Hindlimb muscle (tissue), 1 donor: ENCODE measurements around the gene MED20. TPM values are rescaled to one million over a fixed set of nuclear protein-coding genes. Genes with fewer than 3 reads are reported as not detected.

Experiments used
- DNase-seq: peaks from one replicate; pipeline ENCODE4 v3.0.0-alpha.2; 2013
- polyA plus RNA-seq: library from polyadenylated mRNA; unstranded; fragments of 120-200 nt; gene quantifications from one replicate; pipeline ENCODE4 v1.2.1, GENCODE V29; 2013; ENCODE audit not compliant: insufficient read length

MED20 gene
- polyA plus RNA-seq, 1 donor: 19.7 TPM

DNA sequence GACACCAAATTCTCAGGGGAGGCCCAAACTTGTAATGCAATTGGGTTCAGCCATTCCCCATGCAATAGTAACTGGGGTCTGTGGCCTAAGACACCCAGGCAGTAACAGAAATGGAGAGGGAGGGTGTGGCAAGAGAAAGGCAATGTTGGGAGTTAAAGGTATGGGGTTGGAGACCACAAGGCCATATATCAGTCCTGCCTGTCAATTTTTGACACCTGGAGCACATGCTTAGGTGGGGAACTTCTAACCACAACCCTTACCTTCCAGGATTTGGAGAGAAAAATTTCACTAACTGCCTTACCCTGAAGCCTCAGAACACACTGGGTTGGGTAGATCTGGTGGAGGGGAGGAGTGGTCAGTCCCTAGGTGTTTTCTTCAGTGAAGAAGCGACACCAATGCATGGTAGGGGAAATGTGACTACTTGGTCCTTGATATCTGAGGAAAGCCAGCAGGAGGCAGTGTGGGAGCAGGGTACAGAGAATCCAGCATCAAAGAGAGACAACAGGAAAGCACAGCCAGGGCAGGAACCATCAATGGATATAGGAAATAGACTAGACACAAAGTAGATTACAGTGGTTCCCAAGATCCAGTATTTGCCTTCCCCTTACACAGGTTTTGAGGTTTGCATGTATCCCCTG lies 18.9 kb downstream of the MED20 start:
- no peak for DNase-seq

DNA sequence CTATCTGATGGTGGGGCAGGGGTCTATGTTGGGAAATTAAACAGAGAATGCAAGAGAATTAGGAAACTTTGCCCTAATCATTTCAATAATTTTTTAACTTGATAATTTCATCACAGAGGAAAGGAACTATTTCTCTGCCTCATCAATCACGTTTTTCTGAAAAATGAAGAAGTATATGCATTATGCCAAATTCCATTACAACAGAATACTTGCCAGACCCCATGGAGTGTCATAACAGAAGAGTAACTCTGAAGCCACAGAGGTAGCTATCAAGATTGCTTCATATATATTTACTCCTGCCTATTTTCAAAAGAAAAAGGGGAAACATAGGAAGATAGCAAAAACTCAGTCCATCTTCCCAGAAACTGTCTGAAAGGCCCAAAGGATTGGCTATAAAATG lies 20.1 kb downstream of the MED20 start:
- DNase-seq: no peak

DNA sequence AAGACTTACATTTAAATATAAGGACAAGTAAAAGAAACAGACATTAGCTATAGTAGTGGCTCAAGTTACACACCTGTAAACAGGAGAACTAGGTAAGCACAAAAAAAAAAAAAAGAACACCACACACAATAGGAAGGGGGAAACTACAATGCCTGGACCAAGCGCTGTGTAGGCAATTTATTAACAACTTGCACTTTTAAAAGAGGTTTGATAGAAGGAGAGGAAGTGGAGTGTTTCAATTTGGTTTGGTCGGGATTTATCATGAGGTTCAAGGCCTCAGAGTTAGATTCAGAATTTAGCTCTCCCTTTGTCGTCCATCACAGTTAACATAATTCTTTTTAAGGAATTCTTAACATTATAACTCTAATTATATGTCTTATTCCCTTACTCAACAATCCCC lies 24.7 kb downstream of the MED20 start:
- DNase-seq: no peak

DNA sequence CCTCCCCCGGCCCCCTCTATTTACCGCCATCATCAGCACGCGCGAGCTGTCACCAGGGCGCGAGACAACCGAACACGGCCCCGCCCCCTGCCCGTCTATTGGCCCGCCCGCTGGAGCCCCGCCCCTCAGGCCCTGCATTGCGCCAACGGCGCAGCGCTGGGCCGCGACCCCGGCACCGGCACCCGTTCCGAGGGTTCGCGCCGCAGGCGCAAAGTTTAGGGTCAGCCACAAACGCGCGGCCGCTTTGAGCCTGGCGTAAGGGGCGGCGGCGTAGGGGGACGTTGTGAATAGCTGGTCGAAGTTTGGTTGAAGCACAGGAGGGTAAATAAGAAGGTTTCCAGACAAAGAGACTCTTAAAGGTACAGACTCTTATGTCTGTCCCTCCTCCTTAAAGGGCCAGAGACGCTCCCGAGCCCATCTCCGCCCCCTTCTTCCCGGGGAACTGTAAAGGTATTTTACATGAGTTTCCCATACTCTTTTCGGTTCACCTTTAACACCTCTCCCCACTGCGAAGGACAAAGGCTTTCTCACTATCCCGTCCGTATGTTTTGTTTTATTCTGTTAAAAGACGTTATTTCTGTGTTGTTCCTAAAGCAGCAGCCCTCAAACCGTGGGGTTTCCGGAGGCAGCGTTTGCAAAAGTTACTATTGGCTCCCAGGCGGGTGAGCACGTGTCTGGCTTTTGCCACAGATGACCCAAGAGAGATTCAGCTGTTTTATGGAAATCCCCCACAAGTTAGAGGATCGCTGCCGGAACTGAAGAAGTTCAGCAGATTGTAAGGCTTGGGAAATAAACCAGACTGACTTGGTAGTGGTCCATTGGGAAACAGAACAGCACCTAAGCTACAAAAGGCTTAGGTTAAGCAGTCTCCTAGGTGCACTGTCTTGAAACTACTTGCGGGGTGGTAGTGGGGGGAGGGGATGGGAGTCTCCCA lies 25.4 kb downstream of the MED20 start, which contains the start of gene USP49:
TSS of gene USP49 (minus strand) at position 76 of the 934 bp plus-strand sequence. CDS start 88,392 bp downstream, outside the sequence.
- DNase-seq: peak; percentile 93

DNA sequence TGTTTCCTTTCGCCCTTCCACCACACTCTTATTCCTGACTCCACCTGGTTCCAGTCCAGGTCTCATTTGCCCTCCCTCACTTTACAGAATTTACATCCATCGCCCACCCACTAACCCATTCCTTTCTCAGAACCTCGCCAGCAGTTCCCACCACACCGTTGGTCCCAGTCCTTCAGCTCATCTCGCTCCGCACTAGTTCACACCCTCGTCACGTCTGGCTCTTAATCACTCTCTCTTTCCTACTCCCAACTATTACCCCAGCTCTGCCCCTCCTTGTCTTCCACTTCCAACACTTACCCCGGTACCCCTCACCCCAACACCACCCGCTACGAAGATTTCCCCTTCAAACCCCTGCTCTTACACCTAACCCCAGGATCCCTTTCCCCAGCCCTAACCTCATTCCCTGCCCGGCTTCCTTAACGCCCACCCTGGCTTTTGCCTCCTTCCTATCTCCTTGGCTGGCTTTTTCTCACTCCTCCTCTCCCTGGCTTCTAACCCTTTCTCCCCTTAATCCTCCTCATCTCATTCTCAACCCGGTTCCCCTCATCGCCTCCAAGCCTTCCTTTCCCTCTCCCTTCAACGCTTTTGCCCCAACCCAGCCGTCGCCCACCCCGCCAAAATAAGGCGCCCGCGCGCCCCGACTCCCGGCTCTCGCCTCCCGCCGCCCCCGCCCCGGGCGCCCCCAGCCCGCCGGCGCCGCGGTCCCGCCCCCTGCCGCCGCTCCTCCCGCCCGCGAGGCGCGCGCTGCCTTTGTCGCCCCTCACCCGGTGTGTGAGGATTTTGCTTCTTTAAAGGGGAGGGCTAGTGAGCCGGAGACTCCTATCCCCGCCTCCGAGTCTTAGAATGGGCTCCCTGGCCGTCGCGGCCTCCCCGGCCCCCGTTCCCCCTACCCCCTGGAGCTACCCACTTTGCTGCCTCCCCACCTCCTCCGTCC lies 26.3 kb downstream of the MED20 start:
- no peak for DNase-seq

DNA sequence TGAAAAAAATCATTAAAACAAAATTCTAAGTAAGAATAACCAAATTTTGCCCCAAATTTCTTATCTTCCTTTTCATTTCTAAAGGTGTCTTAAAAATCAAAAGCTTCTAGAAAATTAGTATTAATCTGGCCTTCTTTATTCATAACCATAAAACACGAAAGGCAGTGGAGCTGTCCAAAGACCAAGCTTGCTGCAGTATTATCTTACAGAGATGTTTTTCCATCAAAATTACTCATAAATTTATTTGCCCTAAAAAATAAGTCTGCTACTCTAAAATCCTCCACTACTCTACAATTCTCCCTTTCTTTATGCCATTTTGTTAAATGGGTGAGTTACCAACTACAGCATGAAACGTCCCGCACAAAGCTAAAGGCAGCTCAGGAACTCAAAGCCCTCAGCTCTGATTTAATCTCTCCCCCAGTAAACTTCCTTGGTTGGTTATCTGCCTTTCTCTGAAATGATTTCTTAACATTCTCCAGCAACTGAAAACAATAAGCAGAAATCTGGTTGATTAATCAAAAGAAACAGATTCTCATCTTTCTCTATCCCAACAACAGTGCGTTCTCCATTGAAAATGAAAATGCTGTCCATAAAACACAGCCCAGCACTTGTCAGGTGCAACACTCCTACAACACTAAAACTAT lies 27.9 kb downstream of the MED20 start:
- no peak for DNase-seq

DNA sequence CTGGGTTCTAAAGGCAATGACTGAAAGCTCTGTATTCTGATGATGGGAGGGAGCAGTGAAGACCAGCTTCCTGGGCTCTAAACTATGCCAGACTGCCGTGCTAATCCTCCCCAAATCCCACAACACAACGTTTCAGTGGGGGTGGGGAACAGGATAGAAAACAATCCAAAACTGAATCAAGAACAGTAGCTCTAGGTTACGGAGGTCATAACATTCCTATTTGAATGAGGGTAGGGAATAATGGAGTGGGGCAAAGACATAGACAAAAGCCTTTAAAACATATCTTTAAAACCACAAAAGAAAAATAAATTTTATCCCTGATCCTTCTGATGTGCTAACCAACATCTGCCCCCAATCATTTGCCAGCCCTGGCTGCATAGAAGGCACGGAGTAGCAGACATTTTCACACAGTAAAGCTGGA lies 33.6 kb downstream of the MED20 start:
- no peak for DNase-seq

DNA sequence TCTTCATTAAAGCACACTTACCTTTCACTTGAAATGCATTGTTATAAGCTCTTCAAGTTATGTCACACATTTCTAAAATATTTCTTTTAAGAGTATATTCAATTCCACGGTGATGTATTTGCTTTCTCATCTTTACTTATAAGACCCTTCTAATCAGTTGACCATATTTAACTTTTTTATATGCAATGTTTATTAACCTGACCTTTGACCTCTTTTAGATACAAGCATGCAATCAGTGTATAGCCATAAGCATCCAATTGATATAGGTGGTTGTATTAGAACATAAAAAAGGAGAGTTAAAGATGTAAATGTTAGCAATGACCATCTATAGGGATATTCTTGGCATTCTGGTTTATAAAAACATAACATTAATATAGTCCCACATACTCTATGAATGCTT lies 35.0 kb downstream of the MED20 start:
- DNase-seq: no peak

DNA sequence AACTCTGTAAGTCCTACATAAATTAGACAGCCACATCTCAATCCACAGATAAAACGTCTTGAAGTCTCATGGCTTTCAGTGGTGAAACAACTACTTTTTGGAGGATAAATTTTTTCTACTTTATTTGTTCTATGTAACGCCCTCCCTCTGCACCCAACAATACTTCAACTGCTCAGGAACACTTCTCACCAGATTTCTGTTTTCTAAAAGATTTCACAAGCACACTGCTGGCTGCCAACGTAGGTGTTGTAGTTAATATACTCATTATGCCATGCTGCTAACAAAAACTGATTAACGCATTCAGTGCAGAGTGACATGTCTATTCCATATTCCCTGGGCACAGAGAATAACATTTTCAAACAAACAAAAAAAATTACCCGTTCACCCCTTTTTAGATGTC lies 36.0 kb downstream of the MED20 start:
- DNase-seq: no peak

DNA sequence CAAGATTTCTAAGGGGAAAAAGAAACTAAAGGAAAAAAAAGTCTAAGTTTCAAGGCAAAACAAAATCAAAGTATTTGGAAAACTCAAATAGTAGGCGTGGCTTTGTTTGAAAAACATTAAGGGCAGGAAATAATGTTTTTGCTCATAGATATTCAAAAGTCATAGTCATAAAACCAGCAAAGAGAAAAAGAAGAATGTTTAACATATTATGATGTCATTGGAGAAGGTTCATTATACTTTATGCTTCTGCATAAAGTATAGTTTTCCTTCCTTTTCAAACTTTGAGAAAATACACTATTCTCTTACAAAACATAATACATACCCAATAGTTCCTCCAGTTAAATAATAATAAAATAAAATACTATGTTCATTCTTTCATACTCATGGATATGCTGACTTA lies 39.4 kb downstream of the MED20 start:
- DNase-seq: no peak

DNA sequence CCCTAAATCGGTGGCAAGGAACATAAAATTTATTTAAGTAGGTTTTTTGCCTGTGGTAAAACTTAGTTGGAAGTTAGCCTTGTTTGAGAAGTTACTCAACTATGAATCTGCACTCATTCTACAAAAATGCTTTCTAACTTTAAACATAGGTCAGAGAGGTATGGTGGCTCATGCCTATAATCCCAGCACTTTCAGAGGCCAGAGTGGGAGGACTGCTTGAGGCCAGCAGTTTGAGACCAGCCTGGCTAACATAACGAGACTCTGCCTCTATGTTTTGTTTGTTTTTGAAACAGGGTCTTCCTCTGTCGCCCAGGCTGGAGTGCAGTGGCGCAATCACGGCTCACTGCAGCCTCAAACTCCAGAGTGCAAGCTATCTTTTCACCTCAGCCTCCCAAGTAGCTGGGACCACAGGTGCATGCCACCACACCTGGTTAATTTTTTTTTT lies 42.0 kb downstream of the MED20 start:
- no peak for DNase-seq

DNA sequence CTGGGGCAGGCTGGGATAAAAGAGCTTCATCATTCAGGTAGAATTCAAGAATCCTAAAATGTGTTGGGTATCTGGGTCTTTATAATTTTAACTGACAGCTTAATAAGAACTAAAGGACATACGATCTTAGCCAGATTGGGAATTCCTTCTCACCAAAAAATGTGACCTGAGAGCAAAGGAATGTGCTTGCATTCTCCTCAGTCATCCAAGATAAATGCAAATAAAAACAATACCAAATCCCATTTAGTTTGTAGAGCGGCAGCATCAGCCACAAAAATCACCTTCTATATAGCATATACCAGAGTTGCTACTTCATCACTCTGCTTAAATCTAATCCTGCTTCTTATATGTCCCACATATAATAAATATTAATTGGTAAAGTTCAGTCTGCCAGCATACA lies 42.7 kb downstream of the MED20 start:
- DNase-seq: no peak

DNA sequence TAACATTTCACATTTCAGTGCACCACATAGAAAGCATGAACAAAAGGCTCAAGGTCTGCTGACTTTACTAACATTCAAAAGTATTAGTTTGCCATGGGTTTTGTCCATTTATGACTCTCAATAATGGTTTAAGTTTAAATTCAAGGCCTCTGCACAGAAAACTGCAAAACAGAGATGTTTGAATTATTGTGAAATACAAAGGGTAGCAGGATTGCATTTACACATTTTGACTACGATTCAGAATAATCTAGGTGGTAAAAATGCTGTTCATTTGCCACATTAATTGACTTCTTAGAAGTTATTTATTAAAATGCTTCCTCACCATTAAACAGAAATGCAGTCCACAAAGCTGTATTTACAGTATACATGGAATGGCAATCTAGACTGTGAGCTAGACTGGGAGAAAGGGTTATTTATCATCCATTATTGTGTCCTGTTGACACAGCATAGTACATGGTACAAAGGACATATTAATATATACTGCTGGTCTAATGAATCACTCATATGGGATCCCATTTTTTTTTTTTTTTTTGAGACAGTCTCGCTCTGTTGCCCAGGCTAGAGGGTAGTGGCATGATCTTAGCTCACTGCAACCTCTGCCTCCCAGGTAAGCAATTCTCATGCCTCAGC lies 43.8 kb downstream of the MED20 start:
- no peak for DNase-seq

DNA sequence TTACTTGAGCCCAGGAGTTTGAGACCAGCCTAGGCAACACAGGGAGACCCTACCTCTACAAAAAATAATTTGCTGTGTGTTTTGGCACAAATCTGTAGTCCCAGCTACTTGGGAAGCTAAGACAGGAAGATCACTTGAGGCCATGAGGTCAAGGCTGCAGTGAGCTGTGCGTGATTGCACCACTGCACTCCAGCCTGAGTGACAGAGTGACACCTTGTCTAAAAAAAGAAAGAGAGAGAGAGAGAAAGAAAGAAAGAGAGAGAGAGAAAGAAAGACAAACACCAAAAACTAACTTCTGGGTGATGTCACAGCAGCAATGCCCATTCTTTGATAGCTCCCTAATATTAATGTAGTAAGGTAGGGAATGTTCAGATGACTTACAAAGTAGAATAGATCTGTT lies 46.2 kb downstream of the MED20 start:
- no peak for DNase-seq

DNA sequence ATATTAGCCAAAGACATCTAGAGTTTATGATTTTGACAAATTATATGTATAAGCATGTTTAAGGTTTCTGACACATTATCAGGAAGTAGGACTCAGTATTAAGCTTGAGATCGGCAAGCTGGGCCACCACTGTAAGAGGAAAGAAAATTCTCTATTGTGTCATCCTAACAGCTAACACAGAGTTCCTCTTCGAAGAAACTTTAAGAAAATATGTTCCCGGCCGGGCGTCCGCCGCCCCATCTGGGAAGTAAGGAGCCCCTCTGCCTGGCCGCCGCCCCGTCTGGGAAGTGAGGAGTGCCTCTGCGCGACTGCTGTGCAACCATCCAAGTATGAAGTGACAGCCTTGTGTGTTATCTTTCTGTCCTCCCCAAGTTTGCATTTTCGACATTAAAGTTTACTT lies 48.8 kb downstream of the MED20 start:
- no peak for DNase-seq

DNA sequence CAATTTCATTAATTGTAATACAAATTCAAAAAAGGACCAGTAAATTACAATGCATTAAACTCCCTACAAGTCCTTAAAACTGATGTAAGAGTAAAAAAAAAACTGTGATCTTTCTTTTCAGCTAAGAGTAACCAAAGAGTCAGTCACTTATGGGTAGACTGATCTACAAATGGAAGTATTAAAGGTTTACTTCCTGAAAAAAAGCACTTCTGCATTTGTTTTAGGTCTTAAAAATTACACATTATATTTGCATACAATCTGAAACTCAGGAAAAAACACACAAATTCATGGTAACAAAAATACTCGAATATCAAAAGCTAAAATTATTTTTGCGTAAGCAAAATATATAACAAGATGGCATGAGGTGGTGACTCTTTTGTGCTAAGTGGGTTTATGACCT lies 49.2 kb downstream of the MED20 start:
- DNase-seq: no peak

DNA sequence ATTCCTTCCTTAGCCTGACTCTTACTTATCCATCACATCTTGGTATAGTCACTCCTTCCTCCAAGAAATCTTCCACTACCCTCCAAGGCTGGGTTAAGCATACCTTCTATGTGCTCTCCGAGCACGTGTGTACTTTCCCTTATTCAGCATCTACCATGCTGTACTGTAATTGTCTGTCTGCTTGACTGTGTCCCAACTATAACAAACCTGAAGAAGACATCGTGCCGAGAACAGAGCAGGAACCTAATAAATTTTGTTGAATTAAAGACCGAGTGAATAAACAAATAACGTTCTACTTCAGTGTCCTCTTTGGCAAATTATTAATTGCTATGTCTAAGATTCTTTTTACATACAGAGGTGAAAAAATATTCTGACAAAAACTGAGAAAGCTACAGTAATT lies 61.6 kb downstream of the MED20 start:
- no peak for DNase-seq

DNA sequence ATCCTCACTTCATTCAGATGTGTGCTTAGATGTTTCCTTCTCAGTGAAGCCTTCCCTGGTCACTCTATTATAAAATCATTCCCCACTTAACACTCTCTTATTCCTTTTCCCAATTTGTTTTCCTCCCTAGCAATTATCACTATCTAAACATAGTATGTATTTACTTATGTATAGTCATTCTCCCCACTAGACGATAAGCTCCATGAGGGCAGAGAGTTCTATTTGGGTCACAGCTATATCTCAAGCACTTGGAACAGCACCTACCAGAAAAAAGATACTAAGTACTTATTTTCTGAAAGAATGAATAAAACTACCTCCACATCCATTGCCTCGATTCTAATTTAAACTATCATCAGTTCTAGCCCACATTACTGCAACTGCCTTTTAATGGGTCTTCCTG lies 62.2 kb downstream of the MED20 start:
- DNase-seq: no peak
